GM23338 (cell line): ENCODE data around the gene PRSS56.

ENCODE experiments used
- CREB1 ChIP-seq: fragments of 250-450 bp; sonication (Bioruptor Pico); IDR thresholded peaks from 2 replicates; pipeline ENCODE4 v1.5.0; 2020; ENCODE audit warnings: low read depth, mild to moderate bottlenecking, moderate library complexity
- CTCF ChIP-seq, 2 experiments: fragments of 200-600 bp in 1 of 2; sonication (generic) in 1 of 2; conservative IDR thresholded peaks; 2 replicates each; pipeline versions ENCODE4 v1.5.1 to v1.6.1; 2016 to 2017; ENCODE audit warnings: antibody characterized with exemption in 2 of 2, low read depth in 2 of 2, mild to moderate bottlenecking in 2 of 2, moderate library complexity in 1 of 2
- ETS1 ChIP-seq: IDR thresholded peaks from 2 replicates; pipeline ENCODE4 v1.6.1; 2016; ENCODE audit warnings: antibody characterized with exemption
- EZH2 ChIP-seq: fragments of 200-600 bp; sonication (generic); IDR thresholded peaks from one replicate; pipeline ENCODE4 v1.8.0; 2017; ENCODE audit warnings: antibody characterized with exemption, mild to moderate bottlenecking, low read depth; ENCODE audit not compliant: unreplicated experiment
- EZH2phosphoT487 ChIP-seq: fragments of 200-600 bp; sonication (generic); IDR thresholded peaks from one replicate; pipeline ENCODE4 v1.8.1; 2018; ENCODE audit warnings: antibody characterized with exemption; ENCODE audit not compliant: unreplicated experiment
- JUNB ChIP-seq: IDR thresholded peaks from one replicate; pipeline ENCODE4 v1.6.1; 2016; ENCODE audit warnings: antibody characterized with exemption; ENCODE audit not compliant: unreplicated experiment
- NANOG ChIP-seq: IDR thresholded peaks from 2 replicates; pipeline ENCODE4 v1.6.1; 2016; ENCODE audit warnings: antibody characterized with exemption, borderline replicate concordance
- POLR2AphosphoS5 ChIP-seq: IDR thresholded peaks from 2 replicates; pipeline ENCODE4 v1.6.1; 2016; ENCODE audit warnings: antibody characterized with exemption, low read depth
- REST ChIP-seq: IDR thresholded peaks from one replicate; pipeline ENCODE4 v1.6.1; 2018; ENCODE audit warnings: antibody characterized with exemption; ENCODE audit not compliant: unreplicated experiment
- STAT1 ChIP-seq: IDR thresholded peaks from one replicate; pipeline ENCODE4 v1.6.1; 2016; ENCODE audit warnings: antibody characterized with exemption; ENCODE audit not compliant: unreplicated experiment
- ZNF114 ChIP-seq: fragments of 250-450 bp; sonication (Bioruptor Pico); IDR thresholded peaks from 2 replicates; pipeline ENCODE4 v1.5.0; 2020; ENCODE audit warnings: mild to moderate bottlenecking, moderate library complexity
- ZNF331 ChIP-seq: fragments of 250-450 bp; sonication (Bioruptor Pico); IDR thresholded peaks from 2 replicates; pipeline ENCODE4 v1.5.0; 2020; ENCODE audit warnings: low read depth, mild to moderate bottlenecking, moderate library complexity
- ZNF462 ChIP-seq: fragments of 250-450 bp; sonication (Bioruptor Pico); IDR thresholded peaks from 2 replicates; pipeline ENCODE4 v1.5.0; 2020; ENCODE audit warnings: mild to moderate bottlenecking, moderate library complexity

- no peak for TF ChIP-seq CTCF (conservative IDR thresholded peaks at IDR 0.05; ENCODE audit: low read depth in 2 of 2)
- no peak for TF ChIP-seq CREB1 (CRISPR knock-in tag)
- no peak for TF ChIP-seq JUNB
- TF ChIP-seq STAT1: no peak
- TF ChIP-seq EZH2phosphoT487: no peak
- no peak for TF ChIP-seq EZH2
- TF ChIP-seq POLR2AphosphoS5: no peak
- no peak for TF ChIP-seq ZNF462 (CRISPR knock-in tag)
- no peak for TF ChIP-seq ETS1
- TF ChIP-seq ZNF331 (CRISPR knock-in tag): no peak
- no peak for TF ChIP-seq REST
- no peak for TF ChIP-seq NANOG
- no peak for TF ChIP-seq ZNF114 (CRISPR knock-in tag)
These were observed 39.7 kb upstream of the PRSS56 start for GRCh38 chr2:232480201-232481190.
